ENCODE measurements around the gene MARCHF3.
"Not testable (repeated sequence)": the region's sequence is repeated elsewhere in the genome, so short reads cannot be mapped to it uniquely, and the experiment has no call there.

MARCHF3 gene

GRCh38 chr5:126843375-126843774, 187.0 kb downstream of the MARCHF3 start:
- not testable (repeated sequence) for DNase-seq

- not testable (repeated sequence) for DNase-seq
Observed at GRCh38 chr5:126839407-126839806, 191.0 kb downstream of the MARCHF3 start.

- no peak for DNase-seq
Observed at GRCh38 chr5:126837906-126838539, 192.3 kb downstream of the MARCHF3 start.

GRCh38 chr5:126837242-126837641, 193.1 kb downstream of the MARCHF3 start:
- no peak for DNase-seq

GRCh38 chr5:126836778-126837177, 193.6 kb downstream of the MARCHF3 start:
- DNase-seq: no peak

- no peak for DNase-seq
Observed at GRCh38 chr5:126831156-126831555, 199.2 kb downstream of the MARCHF3 start.

- no peak for DNase-seq
Observed at GRCh38 chr5:126830061-126830460, 200.3 kb downstream of the MARCHF3 start.

- no peak for DNase-seq
Observed at GRCh38 chr5:126829098-126829497, 201.3 kb downstream of the MARCHF3 start.

GRCh38 chr5:126826619-126827215, 203.6 kb downstream of the MARCHF3 start:
- DNase-seq: no peak

- no peak for DNase-seq
Observed at GRCh38 chr5:126819253-126819652, 211.1 kb downstream of the MARCHF3 start.

- DNase-seq: no peak
Observed at GRCh38 chr5:126818736-126819135, 211.6 kb downstream of the MARCHF3 start.
